Hippocampal formation (tissue), 2 donors: ENCODE data around the gene MYH7.

ENCODE experiments used
- DNase-seq, 2 donors: peaks; one replicate each; lab custom pipeline; 2025; lab: John Stamatoyannopoulos, UW

MYH7 gene

DNA sequence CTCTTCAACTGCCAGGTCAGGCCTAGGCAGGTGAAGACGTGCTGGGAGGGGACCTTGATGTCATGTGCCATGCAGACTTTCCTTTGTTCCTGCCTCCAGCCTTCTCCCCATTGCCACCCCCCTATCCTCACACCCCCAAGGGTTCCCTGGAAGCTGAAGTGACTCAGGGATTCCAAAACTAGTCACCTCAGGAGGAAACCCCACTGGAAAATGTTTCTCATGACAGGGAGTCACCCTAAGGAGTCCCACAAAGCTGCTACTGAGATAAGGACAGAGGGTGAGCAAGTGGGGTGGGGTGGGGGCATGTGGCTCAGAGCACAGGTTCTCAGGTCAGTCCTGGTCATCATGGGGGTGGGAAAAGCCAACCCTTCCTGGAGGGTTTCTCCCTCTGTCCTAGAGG, 65.2 kb downstream of the MYH7 start:
- DNase-seq: no peak

DNA sequence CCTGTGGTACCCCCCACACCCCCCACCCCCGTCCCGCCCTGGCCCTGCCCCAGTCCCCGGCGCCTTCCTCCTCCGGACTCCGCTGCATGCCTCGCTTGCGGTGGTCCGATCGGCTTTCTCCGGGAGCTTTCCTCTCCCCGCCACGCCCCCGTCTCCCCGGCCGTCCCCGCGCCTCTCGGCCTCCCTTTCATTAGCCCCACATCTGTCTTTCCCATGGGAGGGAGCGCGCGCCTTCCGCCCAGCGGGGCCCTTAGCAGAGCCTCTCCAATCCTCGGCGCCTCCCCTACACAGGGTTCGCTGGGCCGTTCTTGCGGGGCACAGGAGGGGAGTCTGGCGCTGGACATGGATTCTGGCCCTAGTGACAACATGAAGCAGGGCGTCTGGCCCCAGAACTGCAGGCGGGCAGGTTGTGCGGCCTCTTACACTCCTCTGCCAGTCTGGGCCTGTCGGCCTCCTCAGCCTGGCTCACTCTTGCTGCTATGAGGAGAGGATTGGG, 69.0 kb downstream of the MYH7 start:
- peak; percentile 75 to 79 for DNase-seq

DNA sequence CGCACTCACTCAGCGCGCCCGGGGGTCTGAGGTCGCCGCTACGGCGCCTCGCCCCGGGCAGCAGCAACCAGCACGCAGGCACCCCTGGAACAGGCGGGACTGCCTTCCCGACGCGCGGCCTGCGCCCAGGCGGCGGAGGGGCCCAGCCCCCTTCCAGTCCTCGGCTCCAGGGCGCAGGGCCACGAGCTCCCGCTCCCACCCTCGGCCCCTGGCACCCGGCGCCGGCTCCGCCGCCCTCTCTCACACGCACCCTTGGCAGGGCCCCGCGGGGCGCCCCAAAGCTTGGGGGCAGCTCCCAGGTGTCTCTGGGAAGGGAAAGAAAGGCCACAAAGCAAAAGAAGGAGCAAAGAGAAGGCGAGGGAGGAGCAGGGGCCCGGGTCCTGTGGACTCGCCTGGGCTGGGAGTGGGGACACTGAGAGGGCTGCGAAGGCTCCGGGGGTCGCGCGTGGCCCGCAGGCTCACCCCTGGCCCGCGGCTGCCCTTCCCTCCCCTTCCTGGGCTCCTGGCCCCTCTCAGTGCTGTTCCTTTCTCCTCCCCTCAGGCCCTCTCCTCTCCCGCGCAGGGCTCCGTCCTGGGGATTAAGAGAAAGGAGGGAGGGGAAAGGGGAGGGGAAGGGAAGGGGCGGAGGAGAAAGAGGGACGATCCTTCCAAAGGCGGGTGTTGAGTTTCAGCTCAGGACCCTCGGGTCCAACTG, 69.6 kb downstream of the MYH7 start:
- DNase-seq: peak; percentile 75 to 79

DNA sequence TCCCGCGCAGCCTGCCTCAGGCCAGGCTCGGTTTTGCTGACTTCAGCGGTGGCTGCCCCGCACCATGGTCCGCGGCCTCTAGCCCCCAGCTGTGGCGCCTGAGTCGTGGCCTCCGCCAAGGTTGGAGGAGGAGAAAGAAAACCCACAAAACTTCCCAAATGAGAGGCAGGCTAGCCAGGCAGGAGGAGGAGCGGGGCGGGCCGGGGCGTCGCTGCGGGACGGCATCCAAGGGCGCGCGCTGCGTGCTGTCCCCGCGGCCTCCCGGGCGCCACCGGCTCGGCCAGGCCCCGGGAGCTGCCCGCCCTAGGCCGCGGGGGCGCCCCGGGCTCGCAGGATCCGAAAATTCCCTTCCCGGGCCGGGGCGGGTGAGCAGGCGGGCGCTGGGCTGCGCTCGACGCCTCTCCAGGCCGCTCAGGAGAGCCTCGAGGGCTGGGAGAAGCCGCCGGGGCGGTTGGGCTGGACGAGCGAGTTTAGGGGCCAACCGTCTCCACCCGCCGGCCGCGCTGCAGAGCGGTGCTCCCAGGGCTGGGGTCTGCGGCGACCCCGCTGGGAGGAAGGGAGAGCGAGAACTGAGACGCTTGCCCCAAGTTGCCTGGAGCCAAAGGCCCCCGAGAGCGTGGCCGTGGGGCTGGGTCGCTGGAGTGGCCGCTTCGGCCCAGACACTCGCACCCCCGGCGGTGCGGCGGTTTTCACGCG, 70.3 kb downstream of the MYH7 start, which contains the start of gene EFS:
Gene EFS (minus strand): TSS at position 137 of the 696 bp plus-strand sequence. CDS start 147 bp downstream, outside the sequence.
- DNase-seq: peak; percentile 30 to 61

DNA sequence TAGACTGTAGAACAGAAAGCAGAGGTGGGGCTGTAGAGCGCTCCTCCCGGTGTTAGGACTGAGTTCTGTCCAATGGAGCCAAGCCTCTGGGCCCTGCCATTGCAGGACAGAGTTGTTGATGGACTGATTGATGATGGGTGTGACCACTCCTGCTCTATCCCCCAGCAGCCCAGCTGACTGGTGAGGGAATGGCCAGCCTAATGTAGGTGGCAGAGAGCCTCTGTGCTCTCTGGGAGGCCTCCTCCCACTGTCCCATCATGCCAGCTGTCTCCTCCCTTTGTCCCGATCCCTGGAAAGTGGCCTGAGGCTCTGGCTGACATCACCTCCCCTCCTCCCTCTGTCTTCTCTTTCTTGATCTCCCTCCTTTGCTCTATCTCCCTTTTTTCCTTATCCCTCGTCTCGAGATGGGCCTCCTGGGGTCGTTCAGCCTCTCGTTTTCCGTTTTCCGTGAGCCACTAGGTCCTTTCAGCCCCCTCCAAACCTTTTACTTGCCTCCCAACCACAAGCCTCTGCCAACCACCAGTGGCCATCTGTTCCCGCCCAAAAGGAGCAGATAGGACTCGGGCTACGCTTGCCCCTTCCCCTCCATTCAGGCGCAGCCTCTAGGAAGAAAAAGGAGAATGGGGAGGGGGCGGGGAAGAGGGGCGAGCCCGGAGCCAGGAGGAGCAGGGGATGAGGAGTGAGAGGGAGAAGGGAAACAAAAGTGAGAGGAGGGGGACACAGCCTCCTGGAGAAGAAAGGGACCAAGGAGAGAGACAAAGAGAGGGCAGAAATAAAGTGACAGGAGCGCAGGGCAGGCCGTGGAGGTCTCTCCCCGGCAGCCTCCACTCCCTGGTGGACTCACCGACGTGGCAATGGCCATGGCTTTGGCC, 71.1 kb downstream of the MYH7 start:
- peak; percentile 77 to 82 for DNase-seq
